ENCODE data around the gene ZNF385A.

DNA sequence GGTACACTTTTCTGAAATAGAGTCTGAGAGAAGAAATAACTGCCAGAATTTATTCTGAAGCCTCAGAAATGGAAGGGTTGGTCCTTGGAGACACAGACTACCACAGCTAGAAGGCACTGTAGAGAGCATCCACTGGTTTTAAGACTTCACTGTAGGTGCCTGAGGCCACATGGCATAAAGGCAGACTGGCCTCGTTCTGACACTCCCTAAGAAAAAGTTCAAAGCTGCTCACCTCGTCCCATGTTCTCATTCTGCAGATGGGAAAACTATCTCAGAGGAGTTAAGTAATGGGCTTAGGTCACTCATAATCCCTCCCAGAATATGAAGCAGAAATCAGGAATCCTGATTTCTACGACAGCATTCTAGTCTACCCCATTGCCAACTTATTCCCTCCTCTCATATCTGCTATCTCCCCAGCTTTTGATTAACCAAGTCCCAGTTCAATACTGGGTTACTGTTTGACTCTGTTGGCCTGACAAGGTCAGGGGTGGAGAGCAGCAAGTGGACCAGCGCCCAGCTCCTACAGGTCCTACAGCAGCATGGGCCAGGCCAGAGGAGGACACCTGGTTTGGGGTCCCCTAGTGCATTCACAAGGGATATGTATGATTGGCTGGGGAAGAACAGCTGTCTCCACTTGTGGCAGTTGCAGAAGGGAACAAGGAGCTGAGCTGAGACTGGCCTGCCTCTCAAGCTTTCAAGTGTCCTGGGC, 30.8 kb upstream of the ZNF385A start:
- TF ChIP-seq CTCF (IDR thresholded peaks at IDR 0.05; ENCODE audit: insufficient read depth, low read depth, low read length), result no peak
- no peak for TF ChIP-seq EZH2 (IDR thresholded peaks at IDR 0.05; ENCODE audit: insufficient read depth, low read length)
